Transverse colon (tissue), 4 donors: ENCODE results near the gene SNX5.

Experiments
- CTCF ChIP-seq, 5 experiments: fragments of 200-600 bp in 3 of 5; fragments of 450-650 bp in 2 of 5; sonication (generic) in 3 of 5; IDR thresholded peaks; 1 replicate in 2 of 5; 2 replicates in 3 of 5; pipeline ENCODE4 v1.5.1; 2016 to 2017; ENCODE audit warnings: antibody characterized with exemption in 5 of 5, inconsistent platforms in 3 of 5, mild to moderate bottlenecking in 2 of 5, moderate library complexity in 1 of 5
- EP300 ChIP-seq: sonication (generic); formaldehyde crosslinking; IDR thresholded peaks from one replicate; pipeline ENCODE4 v1.6.1; 2017; ENCODE audit warnings: antibody characterized with exemption, low read depth
- POLR2A ChIP-seq: fragments of 450-650 bp; IDR thresholded peaks from one replicate; pipeline ENCODE4 v1.6.1; 2016; ENCODE audit warnings: antibody characterized with exemption, mild to moderate bottlenecking, moderate library complexity
- POLR2AphosphoS5 ChIP-seq, 3 donors: sonication (generic); formaldehyde crosslinking; IDR thresholded peaks; one replicate each; pipeline ENCODE4 v1.6.1; 2016; ENCODE audit warnings: antibody characterized with exemption in 3 of 3

GRCh38 chr20:17953935-17954334, 14.7 kb downstream of the SNX5 start:
- TF ChIP-seq CTCF (IDR thresholded peaks at IDR 0.05) = no peak
- TF ChIP-seq POLR2AphosphoS5 (IDR thresholded peaks at IDR 0.05) = no peak
- TF ChIP-seq POLR2A = no peak
- TF ChIP-seq EP300 = no peak
